ENCODE measurements around the gene SHISAL2A.

SHISAL2A gene

GRCh38 chr1:52631759-52632331 lies 1.1 kb upstream of the SHISAL2A start:
- no peak for DNase-seq (ENCODE audit: low spot score)
- Histone ChIP-seq H3K27ac (no peak overlapping the region), H3K4me3 (no peak overlapping the region)
- TF ChIP-seq CTCF (IDR thresholded peaks at IDR 0.05): no peak

DNA sequence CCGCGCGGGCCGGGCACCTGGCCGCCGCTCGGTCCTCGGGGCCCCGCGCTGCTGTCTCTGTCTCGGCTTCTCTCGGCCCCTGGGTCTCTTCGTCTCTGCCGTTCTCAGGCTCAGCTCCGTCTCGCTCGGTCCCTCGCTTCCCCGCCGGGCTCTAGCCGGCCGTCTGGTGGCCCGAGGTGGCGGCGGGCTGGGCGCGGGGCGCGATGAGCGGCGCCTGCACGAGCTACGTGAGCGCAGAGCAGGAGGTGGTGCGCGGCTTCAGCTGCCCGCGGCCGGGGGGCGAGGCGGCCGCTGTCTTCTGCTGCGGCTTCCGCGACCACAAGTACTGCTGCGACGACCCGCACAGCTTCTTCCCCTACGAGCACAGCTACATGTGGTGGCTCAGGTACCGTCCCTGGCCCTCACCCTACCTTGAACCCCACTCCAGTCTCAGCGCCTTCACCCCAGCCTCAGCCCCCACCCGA lies 355 bp downstream of the SHISAL2A start:
- Histone ChIP-seq H3K4me3 (peak overlapping the region; percentile 70), H3K27ac (no peak overlapping the region)
- no peak for DNase-seq (ENCODE audit: low spot score)
- no peak for TF ChIP-seq CTCF (IDR thresholded peaks at IDR 0.05)

- Histone ChIP-seq H3K4me3 (no peak overlapping the region), H3K27ac (no peak overlapping the region)
- no peak for TF ChIP-seq CTCF (IDR thresholded peaks at IDR 0.05)
- no peak for DNase-seq (ENCODE audit: low spot score)
Measured at GRCh38 chr1:52634111-52634510, 1.1 kb downstream of the SHISAL2A start.

DNA sequence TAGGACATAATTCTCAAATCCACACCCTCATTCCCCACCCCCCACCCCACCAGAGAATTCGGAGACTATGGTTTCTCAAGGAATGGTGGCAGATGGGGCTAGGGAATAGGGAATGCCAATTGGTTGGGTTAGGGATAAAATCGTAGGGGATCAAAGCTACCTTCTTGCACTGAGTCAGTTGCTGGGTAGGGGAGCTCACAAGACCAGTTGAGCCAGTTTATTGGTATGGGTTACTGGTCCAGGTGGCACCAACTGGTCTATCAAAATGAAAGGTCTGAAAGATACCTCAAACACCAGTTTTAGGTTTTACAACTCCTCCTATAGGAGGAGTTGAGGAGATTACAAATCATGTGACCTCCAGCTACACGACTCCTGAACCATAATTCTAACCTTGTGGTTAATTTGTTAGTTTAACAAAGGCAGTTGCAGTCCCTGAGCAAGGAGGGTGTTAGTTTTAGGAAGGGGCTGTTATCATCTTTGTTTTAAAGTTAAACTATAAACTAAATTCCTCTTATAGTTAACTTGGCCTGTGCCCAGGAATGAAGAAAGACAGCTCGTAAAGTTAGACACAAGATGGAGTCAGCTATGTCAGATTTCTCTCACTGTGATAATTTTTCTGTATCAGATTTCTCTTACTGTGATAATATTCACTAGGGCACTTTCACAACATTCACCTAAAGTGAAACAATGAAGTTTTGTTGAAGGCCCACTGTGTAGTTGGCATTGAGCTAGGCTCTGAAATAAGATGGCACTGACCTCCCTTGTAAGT lies 2.5 kb downstream of the SHISAL2A start:
- H3K4me3 ChIP-seq: no peak overlapping the region
- H3K27ac ChIP-seq: no peak overlapping the region
- no peak for DNase-seq (ENCODE audit: low spot score)
- TF ChIP-seq CTCF (IDR thresholded peaks at IDR 0.05): no peak

DNA sequence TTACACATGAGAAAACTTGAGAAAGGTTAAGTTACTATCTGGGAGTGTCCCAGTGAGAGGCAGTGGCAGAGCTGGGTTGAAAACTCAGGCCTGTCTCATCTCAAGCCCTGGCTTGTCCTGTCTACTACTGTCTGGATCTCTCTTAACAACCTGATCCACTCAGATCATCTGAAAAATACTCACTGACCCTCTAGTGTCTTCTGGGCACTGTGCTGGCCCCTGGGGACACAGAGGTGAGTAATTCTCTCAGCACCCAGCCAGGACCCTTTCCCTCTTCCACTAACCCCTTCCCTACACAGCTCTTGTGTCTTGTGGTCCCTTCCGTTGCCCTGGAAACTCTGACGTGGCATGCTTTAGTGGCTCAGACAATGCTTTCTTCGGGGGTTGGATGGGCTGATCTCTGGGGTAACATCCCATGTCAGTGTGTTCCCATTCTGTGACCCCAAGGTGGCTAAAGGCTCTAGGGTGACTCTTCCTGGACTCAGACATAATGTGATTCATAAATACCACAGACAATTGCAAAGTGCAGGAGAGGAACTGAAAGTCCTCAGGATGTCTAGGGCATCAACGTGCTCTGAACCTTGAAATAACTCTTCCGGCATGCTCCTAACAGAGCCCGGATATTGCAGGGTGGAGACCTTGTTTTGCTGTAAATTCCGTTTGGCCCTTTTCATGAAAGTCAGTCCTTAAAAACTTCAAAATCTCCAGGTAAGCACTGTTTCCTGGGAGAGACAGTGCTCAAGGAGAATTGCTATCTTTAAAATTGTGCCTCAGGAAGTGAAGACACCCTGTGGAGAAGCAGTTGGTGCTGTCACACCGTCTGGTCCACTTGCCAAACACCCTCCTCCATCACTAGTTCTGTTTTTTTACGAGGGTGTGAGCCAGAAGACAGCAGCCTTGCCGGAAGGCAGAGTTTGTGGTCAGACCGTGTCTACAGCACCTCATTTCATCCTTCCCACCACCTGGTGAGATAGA lies 4.0 kb downstream of the SHISAL2A start:
- no peak for DNase-seq (ENCODE audit: low spot score)

DNA sequence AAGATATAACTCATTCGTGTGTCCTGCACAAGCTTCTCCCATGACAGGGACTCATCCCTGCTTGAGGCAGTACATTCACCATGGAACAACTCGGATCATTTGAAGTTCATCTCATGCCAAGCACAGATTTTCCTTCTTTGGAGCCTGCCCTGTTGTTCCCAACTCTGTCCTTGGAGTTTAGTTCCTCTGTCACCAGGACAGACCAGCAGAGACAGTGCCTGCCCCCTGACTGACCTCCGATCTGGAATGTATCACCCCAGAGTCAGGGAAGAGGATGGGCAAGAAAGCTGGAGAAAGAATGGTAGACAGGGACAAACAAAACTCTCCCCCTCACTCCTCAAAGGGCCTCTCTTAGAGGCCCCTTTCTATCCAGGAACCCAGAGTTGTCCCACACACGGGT lies 5.0 kb downstream of the SHISAL2A start:
- H3K4me3 ChIP-seq: no peak overlapping the region
- no peak overlapping the region for H3K27ac ChIP-seq
- no peak for TF ChIP-seq CTCF (IDR thresholded peaks at IDR 0.05)
- no peak for DNase-seq (ENCODE audit: low spot score)

More for the DNA sequence above, 4.0 kb downstream of the SHISAL2A start:
- Histone ChIP-seq H3K27ac (peak overlapping the region in 1 of 2 donors; percentile 1), H3K4me3 (no peak overlapping the region)
- no peak for TF ChIP-seq CTCF (IDR thresholded peaks at IDR 0.05)
